Raji (cell line): ENCODE measurements around the gene CES3.

ENCODE experiments used
- POLR2A ChIP-seq: IDR thresholded peaks from 2 replicates; pipeline ENCODE4 v1.6.1; 2011; ENCODE audit warnings: low read depth, low read length, control low read depth; ENCODE audit not compliant: insufficient read depth

CES3 gene

DNA sequence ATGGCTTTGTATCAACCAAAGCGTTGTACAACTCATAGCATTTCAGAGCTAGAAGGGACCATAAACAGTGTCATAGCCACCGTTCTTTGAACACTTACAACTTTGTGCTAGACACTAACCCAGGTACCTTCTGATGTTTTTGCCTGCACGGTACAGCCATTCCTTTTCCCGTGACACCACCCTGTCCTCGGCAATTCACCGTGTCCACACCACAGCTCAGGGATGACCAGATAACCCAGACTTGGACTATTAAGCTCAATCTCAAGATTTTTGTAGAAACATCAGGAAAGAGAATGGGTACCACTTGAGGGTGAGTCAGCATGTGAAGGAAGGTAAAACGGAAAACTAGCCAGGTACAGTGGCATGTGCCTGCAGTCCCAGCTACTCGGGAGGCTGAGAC, 58.1 kb downstream of the CES3 start:
- TF ChIP-seq POLR2A = no peak

- TF ChIP-seq POLR2A = no peak
Observed at GRCh38 chr16:67021321-67021720, 60.3 kb downstream of the CES3 start.

GRCh38 chr16:67022531-67023214, 61.6 kb downstream of the CES3 start:
- TF ChIP-seq POLR2A = no peak

GRCh38 chr16:67023689-67024088, 62.6 kb downstream of the CES3 start:
- no peak for TF ChIP-seq POLR2A
